ENCODE measurements around the gene SENP6. TPM values are rescaled to one million over a fixed set of nuclear protein-coding genes. Genes with fewer than 3 reads are reported as not detected.
"Not testable (repeated sequence)": the region's sequence is repeated elsewhere in the genome, so short reads cannot be mapped to it uniquely, and the experiment has no call there.

The SENP6 gene
- total and polyA plus RNA-seq, 3 donors from 2014 or later = 42.7 to 152 (median 151) TPM

- H3K27me3 ChIP-seq = no peaks in the 10 kb centered on the region
- H3K4me3 ChIP-seq = no peak overlapping the region
- intact Hi-C loops (cut with DNase I; ENCODE audit: low total_unique reads) = no loop called here
- H3K4me1 ChIP-seq = no peaks in the 10 kb centered on the region
- no peaks in the 10 kb centered on the region for H3K36me3 ChIP-seq (ENCODE audit: low read depth, missing control alignments)
- WGBS, 2 donors = 96 to 100% methylated on average over 1 to 2 of the region's 2 CpGs
- TF ChIP-seq POLR2A (IDR thresholded peaks at IDR 0.05) = no peak
- TF ChIP-seq CTCF (IDR thresholded peaks at IDR 0.05) = no peak
- H3K9me3 ChIP-seq = no peaks in the 10 kb centered on the region
- no peak for DNase-seq
- H3K27ac ChIP-seq = no peak overlapping the region
Measured at GRCh38 chr6:75566137-75566767, 35.4 kb upstream of the SENP6 start.

- DNase-seq = no peak
- 88 to 93% methylated on average over 2 to 6 of the region's 6 CpGs for WGBS, 2 donors
- Histone ChIP-seq H3K4me3 (no peak overlapping the region), H3K27me3 (no peaks in the 10 kb centered on the region), H3K4me1 (no peaks in the 10 kb centered on the region), H3K27ac (no peak overlapping the region), H3K36me3 (ENCODE audit: low read depth, missing control alignments) (no peaks in the 10 kb centered on the region), H3K9me3 (no peaks in the 10 kb centered on the region)
- TF ChIP-seq POLR2A (IDR thresholded peaks at IDR 0.05) (no peak), CTCF (IDR thresholded peaks at IDR 0.05) (no peak)
- intact Hi-C loops (cut with DNase I; ENCODE audit: low total_unique reads) = no loop called here
Measured at GRCh38 chr6:75568100-75568499, 33.6 kb upstream of the SENP6 start.

- no peaks in the 10 kb centered on the region for H3K27me3 ChIP-seq
- 57 to 63% methylated on average over 3 of the region's 3 CpGs for WGBS, 2 donors
- no peak overlapping the region for H3K4me3 ChIP-seq
- no peak for DNase-seq
- intact Hi-C loops (cut with DNase I; ENCODE audit: low total_unique reads) = no loop called here
- H3K9me3 ChIP-seq = no peaks in the 10 kb centered on the region
- H3K36me3 ChIP-seq (ENCODE audit: low read depth, missing control alignments) = no peaks in the 10 kb centered on the region
- no peaks in the 10 kb centered on the region for H3K4me1 ChIP-seq
- TF ChIP-seq POLR2A (IDR thresholded peaks at IDR 0.05) (no peak), CTCF (IDR thresholded peaks at IDR 0.05) (no peak)
- no peak overlapping the region for H3K27ac ChIP-seq
Measured at GRCh38 chr6:75568965-75569364, 32.7 kb upstream of the SENP6 start.

- H3K27ac ChIP-seq; H3K4me1 ChIP-seq; intact Hi-C loops (cut with DNase I; ENCODE audit: low total_unique reads); H3K9me3 ChIP-seq; H3K4me3 ChIP-seq; DNase-seq; H3K27me3 ChIP-seq; H3K36me3 ChIP-seq (ENCODE audit: low read depth, missing control alignments): not testable (repeated sequence)
- 92 to 96% methylated on average over 6 of the region's 6 CpGs for WGBS, 2 donors
Measured at GRCh38 chr6:75570671-75571070, 31.0 kb upstream of the SENP6 start.

GRCh38 chr6:75572072-75572471 is 29.6 kb upstream of the SENP6 start:
- 93 to 97% methylated on average over 2 of the region's 2 CpGs for WGBS, 2 donors
- intact Hi-C loops (cut with DNase I; ENCODE audit: low total_unique reads) = no loop called here
- DNase-seq = no peak
- H3K4me1 ChIP-seq = no peaks in the 10 kb centered on the region
- no peaks in the 10 kb centered on the region for H3K27me3 ChIP-seq
- H3K4me3 ChIP-seq = no peak overlapping the region
- H3K9me3 ChIP-seq = no peaks in the 10 kb centered on the region
- H3K36me3 ChIP-seq (ENCODE audit: low read depth, missing control alignments) = no peaks in the 10 kb centered on the region
- TF ChIP-seq POLR2A (IDR thresholded peaks at IDR 0.05) (no peak), CTCF (IDR thresholded peaks at IDR 0.05) (no peak)
- H3K27ac ChIP-seq = no peak overlapping the region
